Caco-2 (cell line): ENCODE data around the gene TMEM255B. TPM values are rescaled to one million over a fixed set of nuclear protein-coding genes. Genes with fewer than 3 reads are reported as not detected.

Experiments used
- BruUV-seq: library from RNA; stranded (reverse); fragments of 400-500 nt; replicated peaks from 2 replicates; lab custom pipeline; 2021; lab: Mats Ljungman, UMichigan
- CTCF ChIA-PET: fragments of 300-600 bp; sonication (Branson Sonifier 250); formaldehyde crosslinking; loops from one replicate; lab custom pipeline; 2022; ENCODE audit warnings: antibody characterized with exemption; lab: Charles Lee
- POLR2A ChIA-PET: fragments of 300-600 bp; sonication (Branson Sonifier 250); formaldehyde crosslinking; loops from one replicate; lab custom pipeline; 2022; ENCODE audit warnings: antibody characterized with exemption; lab: Charles Lee
- DNase-seq, 2 experiments: peaks; one replicate each; pipeline versions ENCODE4 v3.0.0 to v3.0.0-alpha.2; 2020 to 2022
- H3K27me3 ChIP-seq: replicated peaks from 2 replicates; pipeline ENCODE4 v1.6.0; 2011; ENCODE audit warnings: low read length; ENCODE audit not compliant: control insufficient read depth, insufficient read depth
- H3K36me3 ChIP-seq: 2 replicates; pipeline ENCODE4 v1.5.1; 2011; ENCODE audit warnings: low read length; ENCODE audit not compliant: control insufficient read depth, insufficient read depth
- H3K4me1 ChIP-seq: fragments of 250-450 bp; sonication (Bioruptor Pico); 2 replicates; pipeline ENCODE4 v1.5.1; 2020; ENCODE audit warnings: mild to moderate bottlenecking
- H3K4me3 ChIP-seq: 2 replicates; pipeline ENCODE4 v1.5.1; 2011; ENCODE audit warnings: low read depth, mild to moderate bottlenecking, control low read depth, low read length
- H3K9me3 ChIP-seq: fragments of 250-450 bp; sonication (Bioruptor Pico); 2 replicates; pipeline ENCODE4 v1.5.1; 2020; ENCODE audit warnings: mild to moderate bottlenecking, moderate library complexity
- H3K27ac Mint-ChIP-seq: one replicate; pipeline ENCODE4 v1.8.0; 2022; ENCODE audit warnings: mixed read lengths; ENCODE audit not compliant: unreplicated experiment
- H3K27me3 Mint-ChIP-seq: one replicate; pipeline ENCODE4 v1.8.0; 2022; ENCODE audit warnings: mixed read lengths; ENCODE audit not compliant: insufficient read depth, unreplicated experiment
- H3K36me3 Mint-ChIP-seq: one replicate; pipeline ENCODE4 v1.8.0; 2022; ENCODE audit warnings: mild to moderate bottlenecking, mixed read lengths; ENCODE audit not compliant: insufficient read depth, unreplicated experiment
- H3K4me1 Mint-ChIP-seq: one replicate; pipeline ENCODE4 v1.8.0; 2022; ENCODE audit warnings: low read depth, mixed read lengths; ENCODE audit not compliant: unreplicated experiment
- H3K4me3 Mint-ChIP-seq: one replicate; pipeline ENCODE4 v1.8.0; 2022; ENCODE audit warnings: mild to moderate bottlenecking, moderate library complexity, mixed read lengths; ENCODE audit not compliant: unreplicated experiment
- H3K9me3 Mint-ChIP-seq: one replicate; pipeline ENCODE4 v1.8.0; 2022; ENCODE audit warnings: mixed read lengths; ENCODE audit not compliant: unreplicated experiment
- intact Hi-C: fragments of 100-400 bp; cut with micrococcal nuclease; formaldehyde crosslinking; loops from one replicate; pipeline ENCODE4 v1.10.0; 2022; ENCODE audit not compliant: unreplicated experiment
- total RNA-seq: library from RNA; stranded (reverse); gene quantifications from 2 replicates; pipeline ENCODE4 v1.2.3, GENCODE V29; 2022
- TF ChIP-seq, protein P1 (sequence below), 2 experiments: fragments of 200-600 bp in 1 of 2; IDR thresholded peaks; 1 replicate in 1 of 2; 2 replicates in 1 of 2; pipeline versions ENCODE4 v1.5.1 to v1.8.0; 2011 to 2022; ENCODE audit warnings: antibody characterized with exemption in 1 of 2, control low read depth in 1 of 2, inconsistent platforms in 1 of 2, low read depth in 1 of 2, low read length in 1 of 2, mild to moderate bottlenecking in 1 of 2, moderate library complexity in 1 of 2; ENCODE audit not compliant: insufficient read depth in 1 of 2, severe bottlenecking in 1 of 2, unreplicated experiment in 1 of 2

The TMEM255B gene
- total RNA-seq, 1 experiment from 2014 or later, result 0.82 TPM

DNA sequence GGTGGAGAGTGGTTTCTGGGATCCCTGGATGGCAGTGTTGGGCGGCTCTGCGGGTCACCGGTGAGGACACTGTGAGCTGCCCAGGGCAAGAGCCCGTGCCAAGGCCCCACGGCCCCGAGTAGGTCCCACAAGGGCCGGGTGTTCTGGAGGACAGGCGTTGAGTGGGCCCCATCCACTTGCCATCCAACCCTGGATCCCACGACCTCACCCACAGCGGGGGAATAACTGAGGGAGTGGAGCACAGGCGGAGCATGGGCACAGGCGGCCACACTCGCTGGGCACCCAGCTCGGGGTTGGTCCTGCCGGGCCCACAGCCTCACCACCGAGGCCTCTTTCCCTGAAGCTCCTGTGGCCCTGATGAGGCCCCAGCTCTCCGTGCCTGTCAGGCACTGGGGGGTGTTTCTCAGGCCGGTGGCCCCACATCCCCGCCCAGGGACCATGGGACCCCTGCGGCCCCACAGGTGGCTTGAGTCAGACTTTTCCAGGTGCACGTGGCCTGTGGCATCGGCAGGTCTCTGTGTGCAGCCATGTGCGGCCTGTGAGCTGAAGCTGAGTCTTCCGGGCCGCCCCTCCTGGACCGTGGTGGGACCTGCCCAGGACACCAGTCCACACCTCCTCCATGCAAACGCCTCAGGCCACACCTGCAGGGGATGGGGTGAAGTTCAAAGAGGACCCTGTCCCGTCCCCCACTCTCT lies 16.6 kb downstream of the TMEM255B start:
- no peaks in the 10 kb centered on the region for H3K36me3 ChIP-seq
- H3K27me3 Mint-ChIP-seq, result peaks cover 11% of the 10 kb centered on the region
- intact Hi-C loops, result no loop called here
- peaks cover 6% of the 10 kb centered on the region for H3K9me3 ChIP-seq
- TF ChIP-seq, protein P1, sequence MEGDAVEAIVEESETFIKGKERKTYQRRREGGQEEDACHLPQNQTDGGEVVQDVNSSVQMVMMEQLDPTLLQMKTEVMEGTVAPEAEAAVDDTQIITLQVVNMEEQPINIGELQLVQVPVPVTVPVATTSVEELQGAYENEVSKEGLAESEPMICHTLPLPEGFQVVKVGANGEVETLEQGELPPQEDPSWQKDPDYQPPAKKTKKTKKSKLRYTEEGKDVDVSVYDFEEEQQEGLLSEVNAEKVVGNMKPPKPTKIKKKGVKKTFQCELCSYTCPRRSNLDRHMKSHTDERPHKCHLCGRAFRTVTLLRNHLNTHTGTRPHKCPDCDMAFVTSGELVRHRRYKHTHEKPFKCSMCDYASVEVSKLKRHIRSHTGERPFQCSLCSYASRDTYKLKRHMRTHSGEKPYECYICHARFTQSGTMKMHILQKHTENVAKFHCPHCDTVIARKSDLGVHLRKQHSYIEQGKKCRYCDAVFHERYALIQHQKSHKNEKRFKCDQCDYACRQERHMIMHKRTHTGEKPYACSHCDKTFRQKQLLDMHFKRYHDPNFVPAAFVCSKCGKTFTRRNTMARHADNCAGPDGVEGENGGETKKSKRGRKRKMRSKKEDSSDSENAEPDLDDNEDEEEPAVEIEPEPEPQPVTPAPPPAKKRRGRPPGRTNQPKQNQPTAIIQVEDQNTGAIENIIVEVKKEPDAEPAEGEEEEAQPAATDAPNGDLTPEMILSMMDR (IDR thresholded peaks at IDR 0.05; ENCODE audit: insufficient read depth in 1 of 2, low read depth in 1 of 2, low read length in 1 of 2, severe bottlenecking in 1 of 2, unreplicated experiment in 1 of 2), result no peak
- no TSS peak for BruUV-seq
- ChIA-PET CTCF (no interaction called here), POLR2A (no interaction called here)
- no peak for DNase-seq
- H3K4me3 ChIP-seq, result no peak overlapping the region
- H3K27ac Mint-ChIP-seq, result no peak overlapping the region
- no peaks in the 10 kb centered on the region for H3K36me3 Mint-ChIP-seq
- no peaks in the 10 kb centered on the region for H3K27me3 ChIP-seq
- H3K4me3 Mint-ChIP-seq, result no peak overlapping the region
- H3K9me3 Mint-ChIP-seq, result no peaks in the 10 kb centered on the region
- H3K4me1 ChIP-seq, result no peaks in the 10 kb centered on the region
- H3K4me1 Mint-ChIP-seq, result no peaks in the 10 kb centered on the region

DNA sequence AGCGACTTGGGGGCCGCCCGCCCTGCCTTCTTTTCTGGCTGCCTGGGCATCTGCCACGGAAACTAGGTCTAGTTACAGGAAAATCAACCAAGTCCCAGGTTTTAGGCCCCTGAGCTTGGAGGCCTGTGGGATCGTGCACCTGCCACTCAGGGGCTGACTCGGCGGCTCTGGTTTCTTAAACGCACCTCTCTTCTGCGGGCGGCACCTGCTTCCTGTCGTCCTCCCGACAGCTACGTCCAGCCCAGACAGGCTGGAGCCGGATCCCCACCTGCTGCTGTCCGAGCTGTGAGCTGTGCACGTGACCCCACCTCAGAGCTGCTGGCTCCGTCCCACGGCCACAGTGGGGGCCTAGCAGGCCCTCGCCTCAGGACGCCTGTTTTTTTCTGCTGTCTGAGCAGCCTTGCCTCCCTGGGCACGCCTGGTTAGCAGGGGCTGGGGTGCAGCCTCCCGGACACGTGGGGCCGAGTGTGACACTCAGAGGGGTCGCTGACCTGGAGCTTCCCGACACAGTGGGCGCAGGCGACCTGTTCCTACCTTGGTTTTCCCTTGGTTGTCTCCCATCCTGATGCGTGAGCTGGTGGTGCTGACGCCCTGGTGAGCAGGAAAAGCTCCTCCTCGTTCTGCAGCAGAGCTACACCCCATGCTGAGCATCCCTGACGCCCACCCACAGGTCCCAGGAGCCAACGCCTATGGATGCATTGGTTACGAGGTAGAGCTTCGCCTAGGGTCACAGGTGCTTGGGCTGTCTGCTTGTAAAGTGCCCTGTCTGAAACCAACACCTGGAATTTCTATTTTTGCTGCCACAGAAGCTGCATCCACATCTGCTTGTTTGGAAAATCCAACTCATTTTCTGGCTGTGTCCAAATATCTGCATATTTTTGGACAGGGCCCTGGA lies 17.5 kb downstream of the TMEM255B start:
- Histone ChIP-seq H3K4me1 (no peaks in the 10 kb centered on the region), H3K36me3 (no peaks in the 10 kb centered on the region), H3K9me3 (peaks cover 6% of the 10 kb centered on the region), H3K27me3 (no peaks in the 10 kb centered on the region), H3K4me3 (no peak overlapping the region)
- H3K36me3 Mint-ChIP-seq, result no peaks in the 10 kb centered on the region
- no peak for DNase-seq
- ChIA-PET POLR2A (no interaction called here), CTCF (no interaction called here)
- no peaks in the 10 kb centered on the region for H3K9me3 Mint-ChIP-seq
- no peak overlapping the region for H3K4me3 Mint-ChIP-seq
- TF ChIP-seq, protein P1 (IDR thresholded peaks at IDR 0.05; ENCODE audit: insufficient read depth in 1 of 2, low read depth in 1 of 2, low read length in 1 of 2, severe bottlenecking in 1 of 2, unreplicated experiment in 1 of 2), result no peak
- no peak overlapping the region for H3K27ac Mint-ChIP-seq
- H3K4me1 Mint-ChIP-seq, result no peaks in the 10 kb centered on the region
- H3K27me3 Mint-ChIP-seq, result peaks cover 13% of the 10 kb centered on the region
- intact Hi-C loops, result no loop called here
- no TSS peak for BruUV-seq

DNA sequence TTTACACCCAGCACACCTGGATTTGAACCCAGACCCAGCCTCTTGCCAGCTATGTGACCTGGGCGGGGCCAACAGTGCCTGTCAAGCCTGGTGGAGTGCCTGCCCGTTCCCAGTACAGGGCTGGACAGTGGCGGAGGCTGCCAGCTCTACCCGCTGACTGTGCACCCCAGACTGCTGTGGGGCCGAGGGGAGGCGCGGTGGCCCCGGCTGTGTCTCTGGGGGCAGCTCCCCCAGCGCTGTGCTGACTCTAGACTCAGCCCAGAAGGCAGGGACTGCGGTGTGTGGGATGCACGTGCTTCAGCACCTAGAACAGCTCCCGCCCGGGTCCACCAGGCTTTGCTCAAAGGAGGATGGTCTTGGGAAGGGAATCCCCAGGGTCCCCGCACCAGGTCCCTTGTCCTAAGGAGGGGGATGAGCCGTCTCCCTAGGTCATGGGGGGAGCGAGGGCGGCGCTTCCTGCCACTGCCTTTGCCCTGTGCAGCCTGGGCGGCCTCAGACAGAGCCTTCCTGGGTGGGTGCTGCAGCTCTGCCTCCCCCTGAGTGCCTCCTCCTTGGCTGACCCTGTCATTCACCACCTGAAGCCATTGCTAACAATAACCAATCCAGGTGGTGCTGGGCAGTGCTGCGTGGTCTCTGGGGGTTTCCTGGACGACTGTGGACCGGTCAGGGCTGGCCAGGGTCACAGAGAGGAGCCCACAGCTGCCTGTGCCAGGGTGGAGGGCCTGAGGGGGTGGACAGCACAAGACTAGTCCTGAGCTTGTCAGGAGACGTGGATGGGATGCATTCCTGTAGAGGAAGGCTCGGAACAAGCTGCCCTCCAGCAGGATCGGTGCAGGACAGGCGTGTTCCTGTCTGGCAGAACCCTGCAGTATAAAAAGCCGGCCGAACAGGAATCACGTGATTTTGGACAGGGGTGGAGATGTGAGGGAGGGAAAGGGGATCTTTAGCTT lies 18.6 kb downstream of the TMEM255B start:
- TF ChIP-seq, protein P1 (IDR thresholded peaks at IDR 0.05; ENCODE audit: insufficient read depth in 1 of 2, low read depth in 1 of 2, low read length in 1 of 2, severe bottlenecking in 1 of 2, unreplicated experiment in 1 of 2), result no peak
- H3K27me3 Mint-ChIP-seq, result peaks cover 13% of the 10 kb centered on the region
- no peaks in the 10 kb centered on the region for H3K4me1 Mint-ChIP-seq
- POLR2A ChIA-PET, result no interaction called here
- Histone ChIP-seq H3K36me3 (no peaks in the 10 kb centered on the region), H3K4me3 (no peak overlapping the region), H3K9me3 (peaks cover 6% of the 10 kb centered on the region), H3K27me3 (no peaks in the 10 kb centered on the region), H3K4me1 (no peaks in the 10 kb centered on the region)
- intact Hi-C loops, result no loop called here
- no peak overlapping the region for H3K4me3 Mint-ChIP-seq
- H3K9me3 Mint-ChIP-seq, result no peaks in the 10 kb centered on the region
- BruUV-seq, result no TSS peak
- no peak overlapping the region for H3K27ac Mint-ChIP-seq
- CTCF ChIA-PET, result no interaction called here
- DNase-seq, result peak; percentile 46 to 68
- H3K36me3 Mint-ChIP-seq, result no peaks in the 10 kb centered on the region
